Activated naive CD4-positive, alpha-beta T cell treated with anti-CD3 and anti-CD28 coated beads, Interleukin-2, amount 50 U/mL, for 72 hours (primary cell): ENCODE data around the gene TARBP2. TPM values are rescaled to one million over a fixed set of nuclear protein-coding genes. Genes with fewer than 3 reads are reported as not detected.

Experiments used
- ATAC-seq, 2 donors: fragments of 150-1000 bp; cut with Tn5 transposase; 2 replicates each; pipeline ENCODE4 v1.10.0; 2021; ENCODE audit warnings: mild to moderate bottlenecking in 2 of 2, moderate library complexity in 2 of 2
- DNase-seq, 2 donors: peaks; one replicate each; pipeline ENCODE4 v3.0.0; 2021 to 2022; ENCODE audit warnings: low spot score in 2 of 2
- H3K27ac Mint-ChIP-seq, 2 donors: one replicate each; pipeline ENCODE4 v1.8.0; 2022; ENCODE audit warnings: mild to moderate bottlenecking in 2 of 2, mixed read lengths in 2 of 2
- H3K36me3 Mint-ChIP-seq, 2 donors: one replicate each; pipeline ENCODE4 v1.8.0; 2022; ENCODE audit warnings: mixed read lengths in 2 of 2
- H3K9me3 Mint-ChIP-seq, 2 donors: one replicate each; pipeline ENCODE4 v1.8.0; 2022; ENCODE audit warnings: mixed read lengths in 2 of 2
- total RNA-seq, 2 donors: library from RNA; stranded (reverse); gene quantifications; one replicate each; pipeline ENCODE4 v1.2.3, GENCODE V29; 2022

Gene TARBP2
- total RNA-seq, 2 donors from 2014 or later = 29.9 to 30.4 TPM

DNA sequence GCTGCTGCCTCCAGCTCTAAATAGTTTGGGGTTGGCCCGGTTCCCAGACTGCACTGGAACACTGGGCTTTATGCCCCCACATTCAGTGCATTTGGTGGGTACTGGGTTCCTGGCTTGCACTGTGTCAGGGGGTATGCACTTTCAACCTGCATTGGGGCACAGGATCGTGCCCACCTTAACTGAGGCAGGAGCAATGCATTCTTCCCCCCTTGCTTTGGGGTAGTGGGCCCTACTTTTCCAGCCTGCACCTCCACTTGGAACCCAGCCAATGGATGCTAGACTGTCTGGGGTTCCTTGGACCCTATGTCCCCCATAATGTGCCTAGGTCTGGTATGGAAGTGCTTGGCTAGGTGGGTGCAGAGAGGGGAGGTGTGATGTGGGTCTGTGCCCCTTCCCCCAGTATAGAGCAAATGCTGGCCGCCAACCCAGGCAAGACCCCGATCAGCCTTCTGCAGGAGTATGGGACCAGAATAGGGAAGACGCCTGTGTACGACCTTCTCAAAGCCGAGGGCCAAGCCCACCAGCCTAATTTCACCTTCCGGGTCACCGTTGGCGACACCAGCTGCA lies 615 bp downstream of the TARBP2 start:
- no peaks in the 10 kb centered on the region for H3K9me3 Mint-ChIP-seq
- H3K27ac Mint-ChIP-seq = peak overlapping the region; percentile 92 to 97
- no peaks in the 10 kb centered on the region for H3K36me3 Mint-ChIP-seq
- no peak for ATAC-seq
- DNase-seq = no peak

- Mint-ChIP-seq H3K36me3 (no peaks in the 10 kb centered on the region), H3K27ac (peak overlapping the region; percentile 92 to 97), H3K9me3 (no peaks in the 10 kb centered on the region)
- ATAC-seq (no peak), DNase-seq (no peak)
These were observed 1.2 kb downstream of the TARBP2 start for GRCh38 chr12:53502331-53502730.

DNA sequence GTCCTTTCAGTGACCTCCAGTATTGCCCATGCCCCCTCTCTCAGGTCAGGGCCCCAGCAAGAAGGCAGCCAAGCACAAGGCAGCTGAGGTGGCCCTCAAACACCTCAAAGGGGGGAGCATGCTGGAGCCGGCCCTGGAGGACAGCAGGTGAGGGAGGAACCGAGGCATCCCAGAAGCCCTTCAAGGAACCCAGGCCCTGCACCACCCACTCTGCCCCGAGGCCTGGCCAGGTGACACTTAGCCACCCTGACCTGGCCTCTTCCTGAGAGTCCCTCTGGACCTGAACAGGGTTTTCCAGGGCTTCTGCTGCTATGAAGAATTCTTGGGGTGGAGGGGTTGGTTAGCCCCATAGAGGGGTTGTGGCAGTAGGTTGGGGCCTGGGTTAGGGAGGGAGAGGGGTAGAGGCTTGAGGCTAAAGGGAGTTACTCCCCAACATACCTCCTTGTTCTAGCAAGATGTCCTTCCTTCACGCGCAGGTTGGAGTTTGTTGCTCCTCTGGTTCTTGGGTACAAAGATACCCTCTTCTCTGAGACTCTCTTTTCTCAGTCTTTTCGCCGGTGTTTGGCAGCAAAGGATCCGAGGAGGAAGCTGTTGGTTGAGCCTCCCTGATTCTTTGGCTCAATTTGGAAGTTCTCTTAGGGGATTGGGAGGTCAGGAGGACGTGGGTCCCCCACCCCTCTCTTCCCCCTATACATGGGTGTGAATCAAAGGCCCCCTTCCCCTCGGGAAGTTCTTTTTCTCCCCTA lies 2.1 kb downstream of the TARBP2 start:
- H3K36me3 Mint-ChIP-seq = no peaks in the 10 kb centered on the region
- no peaks in the 10 kb centered on the region for H3K9me3 Mint-ChIP-seq
- DNase-seq (no peak), ATAC-seq (no peak)
- peak overlapping the region in 1 of 2 donors; percentile 84 for H3K27ac Mint-ChIP-seq

DNA sequence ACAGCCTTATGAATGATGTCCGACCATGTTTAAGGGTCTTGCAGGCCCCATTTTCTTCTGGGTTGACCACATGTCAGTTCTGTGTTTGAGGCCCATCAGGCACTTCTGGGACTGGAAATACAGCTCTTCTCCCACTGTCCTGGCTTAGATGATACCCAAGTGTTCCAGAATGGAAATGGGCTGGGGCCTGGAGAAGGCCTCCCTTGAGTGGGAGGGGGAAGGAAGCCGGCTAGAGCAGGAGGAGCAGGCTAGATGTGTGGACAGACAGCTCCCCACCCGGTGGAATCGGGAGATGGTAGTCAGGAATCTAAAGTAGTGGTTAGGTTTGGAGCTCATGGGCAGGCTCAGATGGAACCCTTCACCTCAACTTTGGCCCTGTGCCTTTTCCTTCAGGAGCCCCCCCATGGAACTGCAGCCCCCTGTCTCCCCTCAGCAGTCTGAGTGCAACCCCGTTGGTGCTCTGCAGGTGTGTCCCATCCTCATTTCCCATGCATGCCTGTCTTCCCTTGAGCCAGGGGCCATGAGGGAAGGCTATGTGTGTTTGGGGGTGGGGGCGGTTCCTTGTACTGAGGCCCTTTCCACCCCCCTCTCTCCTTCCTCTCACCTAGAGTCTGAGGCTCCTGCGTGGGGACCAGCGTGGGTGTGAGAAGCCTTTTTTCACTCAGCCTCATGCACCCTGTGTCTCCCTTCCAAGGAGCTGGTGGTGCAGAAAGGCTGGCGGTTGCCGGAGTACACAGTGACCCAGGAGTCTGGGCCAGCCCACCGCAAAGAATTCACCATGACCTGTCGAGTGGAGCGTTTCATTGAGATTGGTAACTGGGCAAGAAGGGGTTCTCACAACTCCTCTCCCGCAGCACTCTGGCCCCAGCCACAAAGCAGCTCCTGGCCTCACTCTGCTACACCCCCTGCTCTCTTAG lies 3.2 kb downstream of the TARBP2 start:
- Mint-ChIP-seq H3K27ac (peak overlapping the region in 1 of 2 donors; percentile 62), H3K36me3 (no peaks in the 10 kb centered on the region), H3K9me3 (no peaks in the 10 kb centered on the region)
- no peak for DNase-seq
- no peak for ATAC-seq

DNA sequence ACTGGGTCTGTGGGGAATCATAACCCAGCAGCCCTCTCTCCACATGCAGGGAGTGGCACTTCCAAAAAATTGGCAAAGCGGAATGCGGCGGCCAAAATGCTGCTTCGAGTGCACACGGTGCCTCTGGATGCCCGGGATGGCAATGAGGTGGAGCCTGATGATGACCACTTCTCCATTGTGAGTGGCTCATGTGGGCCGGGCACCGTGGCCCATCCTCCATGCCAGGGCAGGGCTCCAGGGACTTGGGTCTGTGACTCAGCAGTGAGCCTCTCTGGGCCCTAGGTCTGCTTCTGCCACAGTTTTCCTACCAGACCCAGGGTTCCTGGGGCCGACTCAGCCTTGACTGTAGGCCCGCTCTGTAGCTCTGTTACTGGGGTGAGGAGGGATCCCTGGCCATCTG lies 4.0 kb downstream of the TARBP2 start:
- Mint-ChIP-seq H3K9me3 (no peaks in the 10 kb centered on the region), H3K27ac (peak overlapping the region; percentile 28 to 62), H3K36me3 (no peaks in the 10 kb centered on the region)
- no peak for DNase-seq
- ATAC-seq = no peak

- no peak for DNase-seq
- H3K9me3 Mint-ChIP-seq = no peaks in the 10 kb centered on the region
- H3K27ac Mint-ChIP-seq = peak overlapping the region; percentile 28 to 62
These were observed 4.7 kb downstream of the TARBP2 start for GRCh38 chr12:53505555-53506449.

GRCh38 chr12:53506450-53506785 lies 5.3 kb downstream of the TARBP2 start:
- ATAC-seq (no peak), DNase-seq (no peak)
- Mint-ChIP-seq H3K36me3 (no peaks in the 10 kb centered on the region), H3K27ac (no peak overlapping the region), H3K9me3 (no peaks in the 10 kb centered on the region)

More at GRCh38 chr12:53505555-53506449, 4.7 kb downstream of the TARBP2 start:
- no peaks in the 10 kb centered on the region for H3K36me3 Mint-ChIP-seq
- no peak for ATAC-seq

DNA sequence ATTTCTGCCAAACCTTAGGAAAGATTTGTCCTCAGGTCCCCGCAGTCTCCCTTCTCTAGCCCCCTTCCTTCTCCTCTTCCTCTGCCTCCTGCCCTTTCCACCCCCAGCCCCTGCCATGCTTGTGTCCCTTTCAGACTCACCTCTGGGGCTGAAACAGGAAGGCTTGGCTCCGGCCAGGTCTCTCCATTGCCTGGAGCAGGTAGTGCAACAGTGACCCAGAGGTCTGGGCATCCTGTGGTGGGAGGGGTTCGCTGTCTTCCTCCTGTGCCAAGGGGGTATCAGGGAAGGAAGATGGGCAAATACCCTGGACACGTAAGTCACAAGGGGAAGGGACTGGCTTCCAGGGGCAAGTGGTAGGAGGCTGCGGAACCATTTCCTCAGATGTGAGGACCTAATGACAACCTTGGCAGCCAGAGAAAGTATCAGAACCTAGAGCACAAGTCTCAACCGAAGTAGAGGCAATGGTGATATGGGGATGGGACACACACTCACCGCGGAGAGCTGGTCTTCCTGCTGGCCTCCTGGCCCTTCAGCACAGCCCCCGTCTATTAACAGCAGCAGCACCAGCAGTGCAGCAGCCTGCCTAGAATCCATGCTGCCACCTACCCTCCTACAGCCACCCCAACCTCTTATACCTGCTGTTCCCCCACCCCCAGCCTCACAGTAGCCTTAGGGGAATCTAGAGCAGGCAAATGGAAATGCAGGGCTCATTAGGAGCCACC lies 6.0 kb downstream of the TARBP2 start, which contains the start of gene NPFF:
NPFF (minus strand) TSS at position 604 of the 722 bp plus-strand sequence; CDS start at position 594, 10 bp downstream.
- no peak for ATAC-seq
- Mint-ChIP-seq H3K36me3 (no peaks in the 10 kb centered on the region), H3K9me3 (no peaks in the 10 kb centered on the region), H3K27ac (peak within 1 kb of the TSS in 1 of 2 donors; percentile 82)
- no peak for DNase-seq

GRCh38 chr12:53507603-53507885 lies 6.5 kb downstream of the TARBP2 start:
- no peak overlapping the region for H3K27ac Mint-ChIP-seq
- H3K9me3 Mint-ChIP-seq = no peaks in the 10 kb centered on the region
- no peak for DNase-seq
- no peaks in the 10 kb centered on the region for H3K36me3 Mint-ChIP-seq
- no peak for ATAC-seq

GRCh38 chr12:53508534-53509170 lies 7.6 kb downstream of the TARBP2 start:
- H3K9me3 Mint-ChIP-seq = no peaks in the 10 kb centered on the region
- H3K27ac Mint-ChIP-seq = peak overlapping the region in 1 of 2 donors; percentile 83
- DNase-seq (peak; percentile 85 to 89), ATAC-seq (peak; percentile 93 to 98)
- H3K36me3 Mint-ChIP-seq = no peaks in the 10 kb centered on the region

DNA sequence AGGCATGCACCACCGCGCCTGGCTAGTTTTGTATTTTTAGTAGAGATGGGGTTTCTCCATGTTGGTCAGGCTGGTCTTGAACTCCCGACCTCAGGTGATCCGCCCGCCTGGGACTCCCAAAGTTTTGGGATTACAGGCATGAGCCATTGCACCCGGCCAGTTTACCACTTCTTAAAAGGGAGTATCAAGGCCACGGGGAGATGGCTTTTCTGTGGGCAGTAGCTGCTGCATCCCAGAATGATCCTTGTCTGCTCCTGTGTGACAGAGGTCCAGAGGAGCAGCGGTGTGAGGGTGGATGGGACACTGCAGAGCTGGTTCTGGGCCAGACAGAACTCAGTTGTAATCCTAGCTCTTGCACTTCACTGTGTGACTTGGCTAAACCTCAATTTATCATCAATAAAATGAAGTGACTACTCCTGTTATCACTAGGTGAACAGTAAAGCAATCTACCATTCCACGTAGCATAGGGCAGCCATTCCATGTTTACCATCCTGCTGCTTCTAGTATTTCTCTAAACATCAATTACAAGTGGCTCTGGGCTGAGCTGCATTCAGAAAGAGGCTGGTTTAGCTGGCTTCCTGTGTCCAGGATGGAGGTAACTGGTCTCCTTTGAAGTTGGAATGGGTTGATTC lies 9.2 kb downstream of the TARBP2 start:
- Mint-ChIP-seq H3K36me3 (no peaks in the 10 kb centered on the region), H3K9me3 (no peaks in the 10 kb centered on the region), H3K27ac (peak overlapping the region in 1 of 2 donors; percentile 77)
- ATAC-seq = no peak
- no peak for DNase-seq

DNA sequence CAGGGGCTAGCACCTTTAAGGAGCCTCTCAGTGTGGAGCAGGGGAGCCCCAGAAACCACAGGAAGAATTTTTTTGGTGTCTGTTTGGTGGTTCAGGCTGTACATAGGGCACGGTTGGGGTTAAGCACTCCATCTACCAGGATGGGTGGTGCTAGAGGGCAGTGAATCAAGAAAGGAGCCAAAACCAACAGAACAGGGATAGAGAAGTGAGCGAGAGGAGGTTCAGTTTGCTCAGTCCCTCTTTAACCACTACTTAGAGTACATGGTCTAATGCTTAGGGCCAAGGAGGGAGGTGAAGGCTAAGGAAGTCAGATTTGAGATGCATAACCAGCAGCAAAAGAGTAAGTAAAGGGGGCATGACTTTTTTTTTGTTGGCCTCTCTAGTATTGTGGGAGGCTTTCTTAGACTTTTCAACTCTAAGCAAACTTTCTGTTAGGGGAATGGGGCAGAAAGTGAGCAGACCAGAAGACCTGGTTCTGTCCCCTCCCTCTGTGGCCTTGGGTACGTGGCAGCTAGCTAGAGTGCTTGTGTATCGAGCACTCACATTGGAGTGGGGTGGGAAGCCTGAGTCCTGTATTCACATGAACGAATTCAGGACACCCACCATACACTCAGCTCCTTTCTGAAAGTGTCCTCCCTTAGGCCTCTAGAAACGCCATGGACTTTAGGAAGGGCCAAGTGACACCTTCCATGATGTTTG lies 12.8 kb downstream of the TARBP2 start:
- ATAC-seq = no peak

DNA sequence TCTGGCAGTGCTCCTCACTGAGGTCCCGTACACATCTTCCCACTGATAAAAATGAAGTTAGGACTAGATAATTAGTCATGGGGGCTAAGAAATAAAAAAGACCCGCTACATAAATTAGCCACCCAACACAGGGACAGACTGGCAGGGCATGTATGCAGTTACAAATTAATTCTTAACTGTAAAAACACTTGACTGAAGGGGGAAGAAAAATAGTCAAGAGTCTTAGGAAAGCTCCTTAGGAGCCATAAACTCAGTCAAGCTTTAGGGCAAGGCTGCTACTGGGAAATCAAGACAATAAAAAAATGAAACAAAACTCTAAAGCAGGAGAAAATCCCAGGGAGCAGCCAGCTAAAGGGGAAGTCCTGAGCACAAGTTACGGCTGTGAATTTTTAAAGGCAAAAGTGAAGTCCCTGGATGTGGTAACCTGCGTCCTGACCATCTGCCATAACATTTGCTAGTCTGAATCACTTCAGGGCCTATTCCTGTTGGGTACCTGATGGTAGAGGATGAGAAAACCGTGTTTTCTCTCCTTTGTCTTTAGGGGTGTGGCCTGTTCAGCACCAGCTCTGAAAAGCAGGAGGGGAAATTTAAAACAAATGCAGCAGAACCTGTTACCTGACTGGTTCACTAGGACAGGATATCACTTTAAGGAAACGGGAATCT lies 13.7 kb downstream of the TARBP2 start:
- ATAC-seq (no peak), DNase-seq (no peak)
- Mint-ChIP-seq H3K27ac (no peak overlapping the region), H3K36me3 (no peaks in the 10 kb centered on the region), H3K9me3 (no peaks in the 10 kb centered on the region)

More for the DNA sequence above, 12.8 kb downstream of the TARBP2 start:
- H3K36me3 Mint-ChIP-seq = no peaks in the 10 kb centered on the region
- H3K9me3 Mint-ChIP-seq = no peaks in the 10 kb centered on the region
- no peak for DNase-seq
- H3K27ac Mint-ChIP-seq = peak overlapping the region in 1 of 2 donors; percentile 83

DNA sequence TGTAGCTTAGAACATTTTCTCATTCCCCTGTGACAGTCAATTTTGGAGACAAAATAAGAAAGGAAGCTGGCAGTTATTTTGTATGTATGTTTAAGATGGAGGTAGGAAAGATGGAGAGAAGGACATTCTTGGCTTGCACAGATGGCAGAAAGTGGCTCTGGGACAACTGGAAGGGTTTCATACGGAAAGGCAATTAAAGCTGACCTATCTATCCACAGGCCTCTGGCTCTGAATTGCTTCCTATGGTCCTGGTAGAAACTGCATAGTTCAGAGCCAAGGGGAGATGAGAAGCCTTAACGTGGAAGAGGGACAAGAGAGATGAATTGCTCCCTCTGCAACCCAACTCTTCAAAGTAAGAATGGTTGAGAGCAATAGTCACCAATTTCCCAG lies 14.2 kb downstream of the TARBP2 start:
- Mint-ChIP-seq H3K27ac (peak overlapping the region in 1 of 2 donors; percentile 34), H3K9me3 (no peaks in the 10 kb centered on the region), H3K36me3 (peaks cover 0 to 4% of the 10 kb centered on the region in 2 donors)
- DNase-seq (no peak), ATAC-seq (no peak)
